Fibroblast of gingiva (primary cell): Measurements from ENCODE around the gene TMEM132A.
A peak's percentile ranks its signal among the peaks of the same experiment; 100 is the strongest.

Experiments
- DNase-seq: peaks from one replicate; pipeline ENCODE4 v3.0.0-alpha.2; 2011; ENCODE audit warnings: low read depth

The TMEM132A gene

GRCh38 chr11:60937811-60938210, 13.6 kb downstream of the TMEM132A start:
- DNase-seq, result no peak

- no peak for DNase-seq
Measured at GRCh38 chr11:60938500-60938899, 14.2 kb downstream of the TMEM132A start.

- no peak for DNase-seq
Measured at GRCh38 chr11:60939301-60939700, 15.0 kb downstream of the TMEM132A start.

- no peak for DNase-seq
Measured at GRCh38 chr11:60939855-60940254, 15.6 kb downstream of the TMEM132A start.

GRCh38 chr11:60941371-60942119, 17.3 kb downstream of the TMEM132A start:
- DNase-seq, result no peak

- no peak for DNase-seq
Measured at GRCh38 chr11:60942219-60942618, 18.0 kb downstream of the TMEM132A start.

- DNase-seq, result no peak
Measured at GRCh38 chr11:60942970-60943565, 18.8 kb downstream of the TMEM132A start.

GRCh38 chr11:60944490-60945294, 20.4 kb downstream of the TMEM132A start:
- DNase-seq, result no peak

- DNase-seq, result no peak
Measured at GRCh38 chr11:60945295-60945667, 21.0 kb downstream of the TMEM132A start.

GRCh38 chr11:60946601-60947264, 22.5 kb downstream of the TMEM132A start:
- no peak for DNase-seq

- DNase-seq, result no peak
Measured at GRCh38 chr11:60947700-60948099, 23.4 kb downstream of the TMEM132A start.

- DNase-seq, result no peak
Measured at GRCh38 chr11:60948250-60948649, 24.0 kb downstream of the TMEM132A start.

- DNase-seq, result no peak
Measured at GRCh38 chr11:60950024-60950423, 25.8 kb downstream of the TMEM132A start.

- no peak for DNase-seq
Measured at GRCh38 chr11:60950933-60951605, 26.8 kb downstream of the TMEM132A start.

- no peak for DNase-seq
Measured at GRCh38 chr11:60951606-60951903, 27.3 kb downstream of the TMEM132A start.

GRCh38 chr11:60951904-60952741, 27.9 kb downstream of the TMEM132A start, which contains the start of gene SLC15A3:
TSS of gene SLC15A3 (minus strand) at chr11:60952176. CDS start at chr11:60951551, 625 bp downstream.
- DNase-seq, result peak; percentile 35

- DNase-seq, result no peak
Measured at GRCh38 chr11:60952742-60953170, 28.5 kb downstream of the TMEM132A start.

- DNase-seq, result no peak
Measured at GRCh38 chr11:60953781-60954180, 29.5 kb downstream of the TMEM132A start.

- DNase-seq, result no peak
Measured at GRCh38 chr11:60954421-60954820, 30.2 kb downstream of the TMEM132A start.

- DNase-seq, result no peak
Measured at GRCh38 chr11:60955571-60955970, 31.3 kb downstream of the TMEM132A start.

- DNase-seq, result no peak
Measured at GRCh38 chr11:60957188-60957587, 32.9 kb downstream of the TMEM132A start.
